NB4 (cell line): ENCODE measurements around the gene TBRG4.

Experiments used
- POLR2A ChIP-seq: IDR thresholded peaks from 2 replicates; pipeline ENCODE4 v1.6.1; 2011; ENCODE audit warnings: mild to moderate bottlenecking; ENCODE audit not compliant: insufficient read length; ENCODE audit errors: extremely low read depth
- TF ChIP-seq, protein P1 (sequence below): IDR thresholded peaks from one replicate; pipeline ENCODE4 v1.5.1; 2012; ENCODE audit warnings: low read depth, low read length

DNA sequence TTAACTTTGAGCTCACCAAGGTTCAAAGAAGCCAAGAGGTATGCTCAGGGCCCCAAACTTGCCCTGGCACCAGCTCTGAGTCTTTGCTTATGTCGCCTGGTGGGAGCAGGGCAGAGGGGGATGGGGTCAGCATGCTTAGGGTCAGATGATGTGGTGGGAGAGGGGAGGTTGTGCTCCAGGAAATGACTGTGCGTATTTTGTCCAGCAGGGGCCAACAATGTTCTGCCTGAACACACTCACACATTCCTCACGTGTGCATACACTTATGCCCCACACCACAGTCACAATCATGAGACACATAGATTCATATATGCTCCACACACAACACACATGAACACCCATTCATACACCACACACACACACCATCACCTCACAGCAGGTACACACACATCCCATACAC lies 41.7 kb upstream of the TBRG4 start:
- TF ChIP-seq, protein P1, sequence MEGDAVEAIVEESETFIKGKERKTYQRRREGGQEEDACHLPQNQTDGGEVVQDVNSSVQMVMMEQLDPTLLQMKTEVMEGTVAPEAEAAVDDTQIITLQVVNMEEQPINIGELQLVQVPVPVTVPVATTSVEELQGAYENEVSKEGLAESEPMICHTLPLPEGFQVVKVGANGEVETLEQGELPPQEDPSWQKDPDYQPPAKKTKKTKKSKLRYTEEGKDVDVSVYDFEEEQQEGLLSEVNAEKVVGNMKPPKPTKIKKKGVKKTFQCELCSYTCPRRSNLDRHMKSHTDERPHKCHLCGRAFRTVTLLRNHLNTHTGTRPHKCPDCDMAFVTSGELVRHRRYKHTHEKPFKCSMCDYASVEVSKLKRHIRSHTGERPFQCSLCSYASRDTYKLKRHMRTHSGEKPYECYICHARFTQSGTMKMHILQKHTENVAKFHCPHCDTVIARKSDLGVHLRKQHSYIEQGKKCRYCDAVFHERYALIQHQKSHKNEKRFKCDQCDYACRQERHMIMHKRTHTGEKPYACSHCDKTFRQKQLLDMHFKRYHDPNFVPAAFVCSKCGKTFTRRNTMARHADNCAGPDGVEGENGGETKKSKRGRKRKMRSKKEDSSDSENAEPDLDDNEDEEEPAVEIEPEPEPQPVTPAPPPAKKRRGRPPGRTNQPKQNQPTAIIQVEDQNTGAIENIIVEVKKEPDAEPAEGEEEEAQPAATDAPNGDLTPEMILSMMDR = peak; percentile 30
- no peak for TF ChIP-seq POLR2A
